ENCODE data around the gene FNBP1.

The FNBP1 gene

DNA sequence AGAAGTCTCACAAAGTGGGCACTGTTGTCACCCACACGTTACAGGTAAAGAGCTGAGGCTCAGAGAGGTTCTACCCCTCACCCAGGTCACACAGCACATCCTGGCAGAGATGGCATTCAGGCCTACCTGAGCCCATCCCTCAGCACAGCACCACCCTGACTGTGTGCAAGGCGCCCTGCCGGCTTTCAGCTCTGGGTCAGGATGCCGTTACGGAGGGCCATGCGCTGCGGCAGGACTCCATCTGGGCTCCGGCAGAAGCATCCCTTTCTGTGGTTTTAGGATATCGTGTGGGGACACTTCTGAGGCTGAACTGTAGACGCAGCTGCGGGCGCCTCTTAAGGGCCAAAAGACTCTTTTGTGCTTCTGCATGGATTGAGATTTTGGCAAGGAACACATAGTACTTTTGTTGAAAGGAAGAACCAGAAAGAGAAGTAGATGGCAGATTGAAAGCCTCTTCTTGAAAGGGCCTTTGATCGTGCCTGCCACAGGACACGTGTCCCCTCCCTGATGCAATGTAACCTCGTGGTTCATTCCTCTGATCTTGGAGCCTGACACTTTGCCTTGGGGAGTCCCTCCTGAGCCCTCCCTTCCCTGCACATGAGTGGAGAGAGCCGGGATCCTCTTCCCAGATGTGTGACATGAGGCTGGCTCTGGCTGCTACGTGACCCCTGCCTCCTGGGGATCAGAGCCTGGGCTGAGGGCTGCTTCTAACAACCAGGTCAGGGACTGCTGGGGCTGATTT lies 176.4 kb downstream of the FNBP1 start:
- DNase-seq (ENCODE audit: extremely low read depth, low read depth), result no peak
- TF ChIP-seq, protein P1, sequence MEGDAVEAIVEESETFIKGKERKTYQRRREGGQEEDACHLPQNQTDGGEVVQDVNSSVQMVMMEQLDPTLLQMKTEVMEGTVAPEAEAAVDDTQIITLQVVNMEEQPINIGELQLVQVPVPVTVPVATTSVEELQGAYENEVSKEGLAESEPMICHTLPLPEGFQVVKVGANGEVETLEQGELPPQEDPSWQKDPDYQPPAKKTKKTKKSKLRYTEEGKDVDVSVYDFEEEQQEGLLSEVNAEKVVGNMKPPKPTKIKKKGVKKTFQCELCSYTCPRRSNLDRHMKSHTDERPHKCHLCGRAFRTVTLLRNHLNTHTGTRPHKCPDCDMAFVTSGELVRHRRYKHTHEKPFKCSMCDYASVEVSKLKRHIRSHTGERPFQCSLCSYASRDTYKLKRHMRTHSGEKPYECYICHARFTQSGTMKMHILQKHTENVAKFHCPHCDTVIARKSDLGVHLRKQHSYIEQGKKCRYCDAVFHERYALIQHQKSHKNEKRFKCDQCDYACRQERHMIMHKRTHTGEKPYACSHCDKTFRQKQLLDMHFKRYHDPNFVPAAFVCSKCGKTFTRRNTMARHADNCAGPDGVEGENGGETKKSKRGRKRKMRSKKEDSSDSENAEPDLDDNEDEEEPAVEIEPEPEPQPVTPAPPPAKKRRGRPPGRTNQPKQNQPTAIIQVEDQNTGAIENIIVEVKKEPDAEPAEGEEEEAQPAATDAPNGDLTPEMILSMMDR (IDR thresholded peaks at IDR 0.05; ENCODE audit: low read depth, low read length), result no peak

DNA sequence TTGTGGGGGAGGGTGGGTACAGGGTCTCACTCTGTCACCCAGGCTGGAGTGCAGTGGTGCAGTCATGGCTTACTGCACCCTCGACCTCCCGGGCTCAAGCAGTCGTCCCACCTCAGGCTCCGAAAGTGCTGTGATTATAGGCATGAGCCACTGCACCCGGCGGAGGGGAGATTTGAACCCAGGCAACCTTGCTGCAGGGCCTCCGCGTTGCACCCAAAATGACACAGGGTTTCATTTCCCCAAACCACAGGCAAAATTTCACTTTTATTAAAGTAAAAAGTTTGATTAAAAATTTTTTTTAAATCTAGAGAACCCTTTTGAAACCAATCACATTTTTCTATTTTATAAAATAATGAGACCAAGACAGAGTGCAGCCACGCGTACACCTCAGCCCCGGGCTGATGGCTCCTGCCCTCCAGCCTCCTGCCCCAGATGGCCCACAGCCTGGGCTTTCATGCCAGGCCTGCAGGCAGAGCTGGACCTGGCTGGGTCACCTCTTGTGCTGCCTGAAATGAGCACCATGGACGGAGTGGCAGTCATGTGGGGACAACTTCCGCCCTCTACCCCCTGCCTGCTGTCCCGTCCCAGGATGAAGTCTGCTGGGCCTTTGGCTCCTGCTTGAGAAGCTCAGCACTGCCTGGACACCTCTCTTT lies 177.2 kb downstream of the FNBP1 start:
- no peak for DNase-seq (ENCODE audit: extremely low read depth, low read depth)
- TF ChIP-seq, protein P1 (IDR thresholded peaks at IDR 0.05; ENCODE audit: low read depth, low read length), result no peak

DNA sequence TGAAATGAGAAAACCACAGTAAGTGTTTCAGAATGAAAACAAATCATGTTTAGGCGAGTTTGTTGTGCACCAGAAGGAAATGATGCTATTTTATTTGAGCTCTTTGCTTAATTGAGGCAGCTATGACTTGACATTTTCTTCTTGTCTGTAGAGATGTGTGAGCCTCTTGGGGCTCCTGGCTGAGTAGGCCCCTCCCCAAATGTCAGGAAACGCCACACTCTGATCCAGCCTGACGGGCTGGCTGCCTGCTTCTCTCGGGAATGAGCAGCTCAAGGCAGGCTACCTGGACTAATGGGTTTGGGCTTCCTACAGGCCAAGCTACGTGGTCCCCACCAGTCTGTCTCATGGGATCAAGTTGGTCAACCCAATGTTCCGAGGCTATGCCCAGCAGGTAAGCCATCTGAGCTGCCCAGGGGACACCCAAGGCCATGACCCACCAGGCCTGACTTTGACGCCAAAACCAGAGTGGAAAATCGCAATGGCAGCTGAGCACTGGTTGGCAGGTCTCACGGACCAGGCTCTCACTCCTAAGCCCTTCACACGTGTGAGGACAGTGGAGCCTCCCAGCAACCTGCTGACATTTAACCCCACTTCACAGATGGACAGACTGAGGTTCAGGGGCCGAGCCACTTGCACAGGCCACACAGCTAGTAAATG lies 177.9 kb downstream of the FNBP1 start:
- TF ChIP-seq, protein P1 (IDR thresholded peaks at IDR 0.05; ENCODE audit: low read depth, low read length), result no peak
- DNase-seq (ENCODE audit: extremely low read depth, low read depth), result no peak

DNA sequence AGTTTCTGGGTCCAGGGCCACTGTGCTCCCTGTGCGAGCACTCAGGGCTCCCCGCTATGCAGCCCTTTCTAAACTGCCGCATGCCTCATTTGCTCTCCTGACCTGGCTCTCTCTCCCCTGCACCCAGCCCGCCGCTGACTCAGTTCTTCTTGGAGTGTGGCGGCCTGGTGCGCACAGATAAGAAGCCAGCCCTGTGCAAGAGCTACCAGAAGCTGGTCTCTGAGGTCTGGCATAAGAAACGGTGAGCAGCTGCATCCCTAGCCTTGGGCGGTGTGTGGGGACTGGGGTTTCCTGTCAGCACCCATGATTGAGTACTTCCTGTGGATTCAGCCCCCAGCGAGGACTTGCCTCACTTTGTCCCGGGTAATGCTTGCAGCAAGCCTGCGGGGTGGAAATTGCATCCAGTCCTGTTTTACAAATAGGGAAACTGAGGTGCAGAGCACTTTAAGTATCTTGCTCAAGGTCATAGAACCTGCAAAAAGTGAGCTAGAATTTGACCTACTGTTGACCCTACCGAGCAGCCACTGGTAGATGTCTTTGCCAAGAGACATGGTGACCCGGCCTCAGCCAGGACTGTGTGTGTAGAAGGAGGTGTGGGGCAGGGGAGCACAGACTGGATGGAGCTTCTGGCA lies 179.8 kb downstream of the FNBP1 start:
- TF ChIP-seq, protein P1 (IDR thresholded peaks at IDR 0.05; ENCODE audit: low read depth, low read length), result no peak
- DNase-seq (ENCODE audit: extremely low read depth, low read depth), result no peak

DNA sequence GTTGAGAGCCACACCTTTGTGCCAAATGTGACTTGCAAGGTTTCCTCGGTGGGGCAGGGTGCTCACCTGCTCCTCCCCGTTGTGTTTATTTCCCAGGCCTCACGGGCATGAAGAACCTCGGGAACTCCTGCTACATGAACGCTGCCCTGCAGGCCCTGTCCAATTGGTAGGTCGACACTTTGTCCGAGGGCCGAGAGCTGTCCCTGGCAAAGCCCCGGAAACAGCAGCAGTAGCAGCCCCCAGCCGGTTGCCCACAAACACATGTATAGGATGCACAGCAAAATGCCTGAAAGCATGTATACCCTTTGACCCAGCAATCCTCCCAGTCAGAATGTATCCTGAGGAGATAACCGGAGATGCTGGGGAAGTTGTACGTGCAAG lies 181.6 kb downstream of the FNBP1 start:
- TF ChIP-seq, protein P1 (IDR thresholded peaks at IDR 0.05; ENCODE audit: low read depth, low read length), result no peak
- DNase-seq (ENCODE audit: extremely low read depth, low read depth), result no peak

DNA sequence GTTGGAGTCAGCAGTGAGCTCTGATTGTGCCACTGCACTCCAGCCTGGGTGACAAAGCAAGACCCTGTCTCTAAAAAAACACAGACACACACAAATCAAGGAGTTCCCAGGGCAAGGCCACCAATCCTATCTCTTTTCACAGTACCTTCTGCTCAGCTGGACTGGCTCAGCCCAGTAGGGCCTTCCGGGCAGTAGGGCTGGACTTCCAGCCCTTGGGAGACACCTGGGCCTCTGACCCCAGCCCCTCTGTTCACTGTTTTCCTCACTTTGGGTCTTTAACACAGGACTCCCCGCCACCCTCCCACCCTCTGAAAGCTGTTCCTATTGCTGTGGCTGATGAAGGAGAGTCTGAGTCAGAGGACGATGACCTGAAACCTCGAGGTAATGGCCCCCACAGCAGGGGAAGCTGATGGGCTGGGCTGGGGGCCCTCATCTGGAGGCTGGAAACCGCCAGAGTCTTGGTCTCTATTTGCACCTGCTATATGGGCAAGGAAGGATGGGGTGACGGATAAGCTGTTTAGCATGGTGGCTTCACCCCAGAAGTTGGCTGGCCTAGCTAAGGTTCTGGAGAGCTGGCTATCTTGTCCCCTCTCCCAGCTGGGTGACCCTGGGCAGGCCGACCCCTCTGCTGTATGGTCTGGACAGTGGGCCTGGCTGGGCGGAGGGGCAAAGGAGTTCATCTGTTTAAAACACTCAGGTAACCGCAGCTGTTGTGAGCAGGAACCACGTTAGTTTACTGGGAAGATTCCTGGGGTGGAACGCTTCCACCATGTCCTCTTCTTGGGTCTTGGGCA lies 182.1 kb downstream of the FNBP1 start:
- TF ChIP-seq, protein P1 (IDR thresholded peaks at IDR 0.05; ENCODE audit: low read depth, low read length), result no peak
- no peak for DNase-seq (ENCODE audit: extremely low read depth, low read depth)

Measured in AG09319 (cell line).